Activated gamma-delta T cell treated with Interleukin-2 at 50 U/mL for 16 hours (primary cell): ENCODE data around the gene IL5.
A peak's percentile ranks its signal among the peaks of the same experiment; 100 is the strongest.
"Not testable (repeated sequence)": the region's sequence is repeated elsewhere in the genome, so short reads cannot be mapped to it uniquely, and the experiment has no call there.

Experiments
- DNase-seq: peaks from one replicate; pipeline ENCODE4 v3.0.0-alpha.2; 2020

Gene IL5

DNA sequence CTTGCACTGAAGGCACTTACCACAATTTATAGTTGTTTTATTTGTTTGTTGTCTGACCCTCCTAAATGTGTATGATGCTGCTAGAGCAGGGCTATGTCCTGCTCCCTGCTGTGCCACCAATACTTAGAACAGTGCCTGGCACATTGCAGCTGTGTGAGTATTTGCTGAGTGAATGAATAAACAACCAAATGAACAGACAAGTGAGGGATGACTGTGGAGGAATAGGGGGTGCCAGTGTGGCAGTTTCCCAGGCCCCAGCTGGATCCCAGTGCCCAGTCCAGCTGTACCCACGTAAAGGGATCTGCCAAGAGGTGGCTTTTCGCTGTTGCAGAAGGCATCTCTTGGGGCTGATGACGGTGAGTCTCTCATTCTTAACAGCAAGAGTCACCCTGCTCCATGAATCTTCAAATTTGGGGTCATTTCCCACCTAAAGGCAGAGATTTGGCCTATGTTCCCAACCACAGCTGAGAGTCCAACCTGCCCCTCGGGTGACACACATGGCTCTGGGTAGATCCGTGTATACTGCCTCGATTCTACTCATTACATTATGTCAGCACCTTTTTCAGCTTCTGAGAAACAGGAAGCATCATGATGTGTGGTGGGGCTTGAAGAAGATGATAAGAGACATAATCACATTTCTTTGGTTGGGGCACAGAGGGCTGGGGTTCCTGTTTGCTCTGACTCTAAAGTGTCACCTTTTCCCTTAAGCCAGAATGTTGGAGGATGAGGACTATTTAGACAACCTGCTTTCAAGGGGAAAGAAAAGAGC lies 14.3 kb downstream of the IL5 start:
- no peak for DNase-seq

DNA sequence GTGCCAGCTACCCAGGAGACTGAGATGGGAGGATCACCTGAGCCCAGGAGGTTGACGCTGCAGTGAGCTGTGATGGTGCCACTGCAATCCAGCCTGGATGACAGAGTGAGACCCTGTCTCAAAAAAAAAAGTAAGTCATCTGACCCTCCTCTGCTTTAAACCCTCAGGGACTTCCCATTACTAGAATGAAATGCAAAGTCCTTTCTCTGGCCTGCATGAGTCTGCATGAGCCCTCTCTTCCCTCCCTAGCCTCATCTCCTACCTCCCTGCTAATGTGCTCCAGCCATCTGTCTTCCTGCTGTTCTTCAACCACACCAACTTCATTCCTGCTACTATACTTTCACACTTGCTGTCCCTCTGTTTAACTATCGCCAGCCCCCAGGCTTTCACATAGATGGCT lies 15.3 kb downstream of the IL5 start:
- DNase-seq: no peak

DNA sequence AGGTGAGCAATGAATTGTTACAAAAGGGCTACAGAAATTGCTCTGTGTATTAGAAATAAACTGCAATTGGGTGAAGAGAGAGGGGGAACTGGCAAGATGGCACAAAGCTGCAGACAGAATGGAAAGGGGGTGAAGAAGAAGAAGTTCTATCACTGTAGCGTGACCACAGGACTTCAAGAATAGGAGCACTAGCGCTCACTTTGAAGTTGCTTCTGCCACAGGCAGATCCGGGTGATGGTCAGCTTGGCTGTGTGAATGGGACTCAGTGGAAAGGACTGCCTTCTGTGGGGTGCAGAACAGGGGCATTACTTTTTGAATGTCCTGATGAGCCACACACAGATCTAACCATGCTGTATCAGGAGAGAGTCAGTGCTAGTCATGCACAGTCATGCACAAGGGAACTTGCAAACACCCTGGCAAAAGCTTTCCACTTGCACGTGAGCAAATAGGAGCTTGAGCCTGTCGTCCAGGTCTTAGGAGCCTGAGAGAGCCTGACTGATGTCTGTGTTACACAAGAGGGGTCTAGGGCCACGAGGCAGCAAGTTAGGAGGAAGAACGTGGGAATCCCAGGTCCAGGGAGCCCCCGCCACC lies 16.3 kb downstream of the IL5 start:
- no peak for DNase-seq

DNA sequence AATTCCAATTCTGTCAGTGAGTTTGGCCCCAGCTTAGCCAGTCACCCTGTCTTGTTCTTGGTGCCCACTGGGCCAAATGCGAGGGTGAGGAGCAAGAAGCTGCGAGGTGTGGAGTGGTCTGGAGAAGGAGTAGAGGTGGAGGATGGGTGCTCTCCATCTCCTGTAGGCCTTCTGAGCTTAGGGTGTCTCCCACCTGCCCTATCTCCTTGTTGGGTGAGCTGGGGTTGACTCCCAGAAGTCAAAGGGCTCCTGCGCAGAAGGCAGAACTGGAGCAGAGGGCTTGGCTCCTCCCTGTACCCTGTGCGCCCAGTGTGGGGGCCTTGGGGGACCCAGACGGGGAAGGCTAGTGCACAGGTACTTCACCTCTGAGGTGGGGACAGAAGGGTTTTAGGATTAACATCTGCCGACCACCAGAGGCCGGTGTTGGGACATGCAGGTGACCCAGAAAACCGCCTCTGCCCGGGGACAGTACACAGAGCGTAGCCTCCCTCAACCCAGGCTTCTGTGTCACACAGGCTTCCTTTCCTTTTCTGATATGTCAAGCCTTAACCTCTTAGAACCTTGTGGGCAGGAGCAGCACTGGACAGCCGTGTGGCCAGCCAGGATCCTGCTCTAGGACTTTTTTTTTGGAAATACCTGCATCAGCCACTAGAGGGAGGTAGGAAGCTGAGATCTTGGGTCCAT lies 16.9 kb downstream of the IL5 start:
- DNase-seq: peak; percentile 26

DNA sequence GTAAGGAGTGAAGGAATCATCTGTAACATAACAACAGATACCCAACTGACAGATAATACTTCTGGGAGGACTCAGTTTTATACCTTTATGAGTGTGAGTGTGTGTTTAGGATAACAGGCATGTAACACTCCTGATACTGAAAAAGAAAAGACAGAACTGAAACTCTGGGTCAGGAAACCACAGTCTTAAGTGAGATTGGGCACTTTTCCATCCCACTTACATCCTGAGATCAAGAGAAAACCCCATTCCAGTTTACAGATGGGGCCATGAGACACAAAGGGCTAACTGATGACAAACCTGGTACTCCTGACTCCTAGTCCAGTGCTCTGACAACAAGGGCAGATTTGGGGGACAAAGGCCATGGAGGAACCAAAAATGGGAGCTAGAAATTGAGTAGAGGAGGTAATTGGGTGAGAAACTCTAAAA lies 18.0 kb downstream of the IL5 start:
- DNase-seq: no peak

DNA sequence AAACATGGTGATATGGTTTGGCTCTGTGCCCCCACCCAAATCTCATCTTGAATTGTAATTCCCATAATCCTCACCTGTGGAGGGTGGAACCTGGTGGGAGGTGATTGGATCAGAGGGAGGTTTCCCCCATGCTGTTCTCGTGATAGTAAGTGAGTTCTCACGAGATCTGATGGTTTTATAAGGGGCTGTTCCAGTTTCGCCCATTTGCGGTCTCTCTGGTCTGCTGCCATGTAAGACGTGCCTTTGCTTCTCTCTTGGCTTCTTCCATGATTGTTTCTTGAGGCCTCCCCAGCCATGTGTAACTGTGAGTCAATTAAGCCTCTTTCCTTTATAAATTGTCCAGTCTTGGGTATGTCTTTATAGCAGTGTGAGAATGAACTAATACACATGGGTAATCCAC lies 18.4 kb downstream of the IL5 start:
- DNase-seq: not testable (repeated sequence)

DNA sequence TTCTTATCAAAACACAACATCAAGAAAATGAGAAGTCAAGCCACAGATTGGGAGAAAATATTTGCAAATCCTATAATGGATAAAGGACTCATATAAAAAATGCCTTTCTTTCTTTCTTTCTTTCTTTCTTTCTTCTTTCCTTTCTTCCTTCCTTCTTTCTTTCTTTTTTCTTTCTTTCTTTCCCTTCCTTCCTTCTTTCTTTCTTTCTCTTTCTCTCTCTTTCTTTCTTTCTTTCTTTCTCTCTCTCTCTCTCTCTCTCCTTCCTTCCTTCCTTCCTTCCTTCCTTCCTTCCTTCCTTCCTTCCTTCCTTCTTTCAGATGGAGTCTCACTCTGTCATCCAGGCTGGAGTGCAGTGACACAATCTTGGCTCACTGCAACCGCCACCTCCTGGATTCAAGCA lies 21.3 kb downstream of the IL5 start:
- DNase-seq: not testable (repeated sequence)

DNA sequence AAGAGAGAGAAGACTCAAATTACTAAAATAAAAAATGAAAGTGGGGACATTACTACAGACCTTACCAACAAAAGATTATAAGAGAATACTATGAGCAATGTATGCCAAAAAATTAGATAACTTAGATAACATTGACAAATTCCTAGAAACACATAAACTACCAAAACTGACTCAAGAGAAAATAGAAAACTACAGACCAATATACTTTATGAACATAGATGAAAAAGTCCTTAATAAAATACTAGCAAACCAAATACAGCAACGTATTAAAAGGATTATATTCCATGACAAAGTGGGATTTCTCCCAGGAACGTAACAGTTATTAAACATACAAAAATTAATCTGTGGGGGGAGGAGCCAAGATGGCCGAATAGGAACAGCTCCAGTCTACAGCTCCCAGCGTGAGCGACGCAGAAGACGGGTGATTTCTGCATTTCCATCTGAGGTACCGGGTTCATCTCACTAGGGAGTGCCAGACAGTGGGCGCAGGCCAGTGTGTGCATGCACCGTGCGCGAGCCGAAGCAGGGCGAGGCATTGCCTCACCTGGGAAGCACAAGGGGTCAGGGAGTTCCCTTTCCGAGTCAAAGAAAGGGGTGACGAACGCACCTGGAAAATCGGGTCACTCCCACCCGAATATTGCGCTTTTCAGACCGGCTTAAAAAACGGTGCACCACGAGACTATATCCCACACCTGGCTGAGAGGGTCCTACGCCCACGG lies 29.5 kb downstream of the IL5 start:
- DNase-seq: not testable (repeated sequence)

DNA sequence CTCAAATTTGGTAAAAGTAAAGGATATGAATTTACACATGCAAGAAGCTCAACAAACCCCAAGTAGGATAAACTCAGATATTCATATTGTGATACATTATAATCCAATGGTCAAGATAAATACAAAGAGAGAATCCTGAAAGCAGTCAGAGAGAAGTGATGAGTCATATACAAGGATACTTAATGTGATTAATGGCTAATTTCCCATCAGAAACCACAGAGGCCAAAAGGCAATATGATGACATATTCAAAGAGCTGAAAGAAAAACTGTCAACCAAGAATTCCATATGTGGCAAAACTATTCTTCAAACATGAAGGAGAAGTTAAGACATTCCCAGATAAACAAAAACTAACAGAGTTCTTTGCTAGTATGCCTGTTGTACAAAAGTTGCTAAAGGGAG lies 33.2 kb downstream of the IL5 start:
- no peak for DNase-seq

DNA sequence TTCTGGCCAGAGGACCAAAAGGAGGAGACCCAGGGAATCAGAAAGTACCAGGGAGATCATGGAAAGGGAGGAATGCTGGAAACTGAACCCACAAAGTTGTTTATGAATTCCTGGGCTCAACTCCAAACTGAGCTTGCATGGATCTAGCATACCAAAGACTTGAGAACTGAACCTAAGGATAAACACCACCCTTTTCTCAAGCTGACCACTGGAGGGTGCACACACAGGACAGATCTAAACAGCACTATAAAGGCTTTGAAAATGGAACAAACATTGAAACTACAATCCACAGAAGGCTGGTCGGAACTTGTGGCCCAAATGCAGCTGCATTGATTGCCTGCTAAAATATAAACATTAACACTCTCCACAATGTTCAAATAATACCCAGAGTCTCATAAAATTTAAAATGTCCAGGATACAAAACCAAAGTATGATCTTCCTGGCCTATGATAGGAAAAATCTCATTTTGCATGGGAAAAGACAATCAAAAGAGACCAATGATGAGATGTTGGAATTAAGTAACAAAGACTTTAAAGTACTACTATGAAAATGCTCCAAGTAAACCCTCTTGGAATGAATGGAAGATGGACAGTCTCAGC lies 37.1 kb downstream of the IL5 start:
- DNase-seq: no peak

DNA sequence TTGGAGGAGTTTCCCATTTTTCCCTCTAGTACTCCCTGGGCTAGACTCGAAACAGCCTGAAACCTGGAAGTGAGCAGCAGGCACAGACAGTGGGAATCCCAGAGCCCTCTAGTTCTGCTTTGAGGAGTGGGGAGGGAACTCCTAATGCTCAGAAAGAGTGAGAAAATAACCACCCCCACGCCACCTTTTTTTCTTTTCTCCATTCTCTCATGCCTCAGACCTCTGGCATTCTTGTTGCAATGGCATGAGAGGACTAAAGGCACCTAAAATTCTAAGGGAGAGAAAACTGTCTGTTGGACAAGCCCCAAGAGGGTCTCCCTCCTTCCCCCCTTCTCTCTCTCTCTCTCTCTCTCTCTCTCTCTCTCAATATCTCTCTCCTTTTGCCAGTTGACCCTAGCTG lies 37.7 kb downstream of the IL5 start:
- no peak for DNase-seq

DNA sequence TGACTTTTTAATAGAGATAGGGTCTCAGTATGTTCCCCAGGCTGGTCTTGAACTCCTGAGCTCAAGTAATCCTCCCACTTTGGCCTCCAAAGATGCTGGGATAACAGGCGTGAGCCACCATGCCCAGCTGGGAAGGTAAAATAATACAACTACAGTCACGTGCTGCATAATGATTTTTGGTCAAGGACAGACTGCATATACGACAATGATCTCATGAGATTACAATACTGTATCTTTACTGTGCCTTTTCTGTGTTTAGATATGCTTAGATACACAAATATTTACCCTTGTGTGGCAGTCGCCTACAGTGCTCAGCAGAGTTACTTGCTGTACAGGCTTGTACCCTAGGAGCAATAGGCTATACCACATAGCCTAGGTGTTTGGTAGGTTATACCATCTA lies 38.6 kb downstream of the IL5 start:
- no peak for DNase-seq

DNA sequence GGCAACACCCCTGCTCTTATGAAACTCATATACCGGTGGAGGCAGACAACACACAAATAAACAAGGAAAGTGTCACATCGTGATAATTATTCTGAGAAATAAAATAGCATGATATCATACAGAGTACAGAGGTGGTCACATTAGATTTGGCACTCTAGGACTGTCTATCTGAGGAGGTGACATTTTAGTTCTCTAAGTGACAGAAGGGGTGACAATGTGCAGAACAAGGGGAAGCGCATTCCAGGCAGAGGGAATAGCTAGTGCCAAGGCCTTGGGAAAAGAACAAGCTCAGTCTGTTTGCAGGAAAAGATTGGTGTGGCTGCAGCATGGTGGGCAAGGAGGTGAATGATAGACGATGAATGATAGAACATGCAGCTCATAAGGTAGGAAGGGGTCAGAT lies 40.1 kb downstream of the IL5 start:
- DNase-seq: no peak

DNA sequence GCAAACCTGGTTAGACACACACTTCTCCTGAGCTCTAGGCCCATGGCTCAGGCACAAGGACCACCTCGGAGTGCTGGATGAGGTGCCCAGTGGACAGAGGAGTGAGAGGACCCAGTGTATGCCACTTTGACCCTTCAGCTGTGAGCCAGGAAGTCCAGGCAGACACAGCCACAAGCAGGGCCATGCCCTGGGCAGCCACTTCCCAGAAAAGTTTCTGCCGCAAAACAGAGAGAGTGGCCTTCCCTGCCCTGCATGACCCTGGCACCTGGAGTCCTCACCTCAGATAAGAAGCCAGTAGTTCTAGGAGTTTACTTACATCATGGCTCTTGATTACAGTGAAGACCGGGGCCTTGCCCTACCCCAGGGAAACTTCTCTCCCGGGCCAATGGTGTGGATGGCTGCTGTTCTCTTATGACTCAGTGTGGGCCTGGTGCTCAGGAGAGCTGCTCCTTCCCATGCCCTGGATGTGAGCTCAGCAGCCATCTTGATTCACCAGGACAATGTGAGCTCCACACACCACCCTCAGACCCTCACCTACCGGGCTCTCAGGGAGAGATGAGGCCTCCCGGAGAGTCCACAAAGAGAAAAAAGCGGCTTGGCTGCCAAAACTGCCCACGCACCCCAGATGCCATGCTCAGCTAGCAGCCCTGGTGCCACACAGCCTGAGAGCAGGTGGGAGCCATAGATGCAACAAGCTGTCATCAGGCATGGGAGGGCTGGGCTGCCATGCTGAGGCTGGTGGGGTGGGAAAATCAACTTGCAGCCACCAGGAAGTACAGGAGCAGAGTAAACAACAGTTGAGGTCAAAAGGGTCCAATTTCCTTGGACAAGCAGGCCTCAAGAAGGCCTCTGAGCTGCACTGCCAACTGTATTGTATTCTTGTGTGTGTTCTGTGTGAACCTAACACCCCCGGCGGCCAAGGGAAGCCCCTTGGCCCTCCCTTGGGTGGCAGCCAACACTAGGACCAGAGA lies 41.1 kb downstream of the IL5 start:
- DNase-seq: no peak

DNA sequence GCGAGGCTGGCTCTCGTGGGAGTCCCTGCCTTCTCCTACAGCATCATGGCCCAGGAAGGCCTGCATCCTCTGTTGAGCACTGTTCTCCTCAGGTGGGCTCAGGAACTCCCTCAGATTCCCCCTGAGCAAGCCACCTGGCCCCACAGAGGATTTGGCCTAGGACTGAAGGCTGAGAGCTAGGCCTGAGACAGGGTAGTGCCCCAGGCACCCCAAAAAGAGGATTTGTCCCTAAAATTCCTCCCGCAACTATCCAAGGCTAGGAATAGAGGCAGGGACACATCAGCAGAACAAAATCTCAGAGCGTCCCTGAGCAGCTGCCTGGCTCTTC lies 41.7 kb downstream of the IL5 start:
- no peak for DNase-seq

DNA sequence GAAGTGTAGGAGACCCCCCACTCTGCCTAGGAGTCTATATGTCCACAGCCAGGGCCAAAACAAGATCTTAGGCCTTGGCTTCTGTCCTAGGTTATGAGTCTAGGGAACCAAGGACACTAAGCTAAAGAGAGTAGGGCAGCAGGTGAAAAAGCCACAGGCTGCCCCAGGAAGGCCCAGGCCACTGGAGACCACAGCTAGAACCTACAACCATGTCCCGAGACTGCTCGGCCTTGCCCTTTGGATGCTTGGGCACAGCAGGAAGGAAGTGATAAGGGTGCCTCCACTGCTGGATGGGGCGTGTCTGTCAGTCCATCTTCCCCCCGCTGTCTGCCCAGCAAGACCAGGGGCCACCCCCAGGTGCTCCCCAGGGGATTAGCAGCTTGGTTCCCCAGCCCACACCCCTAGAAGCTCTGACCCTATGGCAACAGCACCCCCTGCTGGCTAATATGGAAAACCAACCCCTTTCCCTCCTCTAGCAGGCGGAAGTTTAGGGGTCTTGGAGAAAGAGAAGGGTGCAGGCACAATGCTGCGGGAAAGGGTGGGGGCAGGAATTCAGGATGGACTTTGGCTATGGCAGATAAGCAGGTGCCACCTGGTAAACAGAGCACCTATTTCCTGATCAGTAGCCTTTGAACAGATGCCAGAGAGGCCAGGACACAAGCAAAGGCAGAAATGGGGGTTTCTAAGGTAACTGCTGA lies 42.2 kb downstream of the IL5 start:
- DNase-seq: peak; percentile 79

DNA sequence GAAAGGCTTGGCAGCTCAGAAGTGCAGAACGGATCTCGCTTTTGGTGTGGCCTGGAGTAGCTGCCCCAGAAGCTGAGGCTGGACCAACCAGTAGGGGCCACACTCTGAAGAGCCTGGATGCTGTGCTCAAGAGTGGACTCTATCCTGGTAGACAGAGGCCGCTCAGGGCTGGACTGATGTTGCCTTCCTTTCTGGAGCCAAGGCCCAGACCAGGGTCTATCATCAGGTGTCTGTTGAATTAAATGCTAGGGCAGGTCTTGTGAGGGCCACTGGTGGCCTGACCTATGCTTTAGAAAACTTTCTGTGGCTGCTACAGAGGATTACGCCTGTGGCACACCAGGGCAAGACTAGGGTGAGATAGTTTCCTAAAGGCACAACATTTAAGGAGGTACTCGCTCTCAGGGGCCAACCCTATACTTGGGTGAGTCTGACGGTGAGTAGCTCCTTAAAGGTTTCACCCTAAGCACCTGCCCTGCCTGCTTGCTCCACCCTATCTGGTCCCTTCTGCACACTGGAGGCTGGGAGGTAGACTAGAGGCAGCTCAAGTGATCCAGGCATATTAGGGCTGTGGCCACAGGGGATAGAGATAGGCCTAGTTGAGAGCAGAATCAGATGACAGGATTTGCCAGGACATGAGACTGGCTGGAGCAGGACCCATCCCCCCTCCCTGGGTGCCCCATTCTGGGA lies 42.9 kb downstream of the IL5 start:
- DNase-seq: no peak

DNA sequence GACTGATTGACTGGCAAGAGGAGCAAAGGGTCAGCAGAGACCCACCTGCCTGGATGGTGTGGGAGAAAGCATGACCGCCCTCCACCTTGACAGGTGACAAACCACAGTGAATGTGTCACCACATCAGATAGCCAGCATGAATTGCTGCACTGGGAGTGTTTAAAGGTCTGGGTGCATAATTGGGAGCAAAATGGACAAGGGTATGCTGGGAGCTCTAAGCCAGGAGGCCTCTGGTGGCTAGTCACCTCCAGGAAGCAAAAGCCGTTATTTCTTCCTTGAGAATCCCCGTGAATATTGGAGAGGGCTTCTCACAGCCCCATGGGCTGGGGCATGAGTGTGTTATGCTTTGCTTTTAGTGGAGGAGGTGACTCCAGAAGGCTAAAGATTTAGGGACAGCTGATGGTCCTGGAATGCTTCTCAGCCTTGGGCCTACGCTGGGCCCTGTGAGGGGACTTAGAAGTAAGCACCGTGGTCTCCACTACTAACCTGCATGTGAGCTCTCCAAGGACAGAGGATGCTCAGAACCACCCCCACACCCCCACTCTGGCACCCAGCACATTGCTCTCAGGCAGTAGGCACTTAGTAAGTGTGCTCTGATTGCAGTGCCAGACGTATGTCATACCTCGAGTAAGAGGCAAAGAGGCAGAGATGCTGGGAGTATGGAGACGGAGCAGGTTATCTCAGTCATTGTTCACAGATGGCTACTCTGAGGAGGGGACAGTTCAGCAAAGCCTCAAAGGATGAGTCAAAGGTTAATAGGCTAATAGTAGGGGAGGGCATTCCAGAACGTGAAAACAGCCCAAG lies 43.7 kb downstream of the IL5 start:
- no peak for DNase-seq

DNA sequence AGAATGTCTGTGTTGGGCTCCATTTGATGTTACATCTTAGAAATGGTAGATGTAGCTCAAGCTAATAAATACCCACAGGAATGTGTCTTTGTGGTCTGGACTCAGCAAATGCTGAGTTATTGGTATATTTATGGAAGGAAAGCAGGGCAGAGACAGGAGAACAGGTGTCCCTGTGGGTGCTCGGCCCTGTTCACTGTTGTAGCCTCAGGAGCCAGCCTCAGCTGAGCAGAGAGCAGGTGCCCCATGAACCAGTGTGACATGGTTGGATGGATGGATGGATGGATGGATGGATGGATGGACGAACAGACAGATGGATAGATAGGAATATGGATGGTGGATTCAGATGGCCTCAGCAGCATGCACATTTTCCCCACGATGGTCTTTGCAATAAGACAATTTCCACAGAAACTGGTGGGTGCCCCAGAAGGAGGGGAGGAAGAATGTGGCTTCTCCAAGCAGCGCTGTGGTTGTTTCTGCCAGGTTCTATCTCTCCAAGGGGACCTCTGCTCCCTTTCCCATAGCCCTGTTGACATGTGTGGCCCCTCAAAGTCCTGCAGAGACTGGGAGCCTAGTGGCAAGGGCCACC lies 44.5 kb downstream of the IL5 start:
- DNase-seq: no peak

DNA sequence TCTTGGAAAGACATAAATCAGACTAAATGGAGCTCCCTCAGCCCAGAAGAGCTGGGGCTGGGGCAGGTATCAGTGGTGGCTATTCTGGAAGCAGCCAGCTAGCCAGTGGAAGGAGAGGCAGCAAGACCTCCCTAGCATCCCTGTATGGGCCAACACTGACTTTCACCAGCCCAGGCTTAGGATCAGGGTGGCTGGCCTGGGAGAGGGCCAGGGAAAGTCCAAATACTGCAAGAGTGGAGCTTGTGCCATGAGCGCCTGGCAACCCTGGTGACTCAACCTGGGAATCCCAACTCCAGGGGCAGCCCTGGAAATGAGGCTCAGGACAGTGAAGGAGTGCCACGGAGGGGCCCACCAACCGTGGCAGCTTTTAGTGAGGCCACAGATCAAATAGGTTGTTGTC lies 45.2 kb downstream of the IL5 start:
- no peak for DNase-seq
